Endothelial cell of umbilical vein (primary cell): ENCODE measurements around the gene GALNT3. TPM values are rescaled to one million over a fixed set of nuclear protein-coding genes. Genes with fewer than 3 reads are reported as not detected.

Experiments
- Bru-seq: library from RNA; stranded (reverse); fragments of 400-500 nt; gene quantifications from one replicate; lab custom pipeline; 2021; lab: Mats Ljungman, UMichigan
- BruChase-seq, 2 experiments: library from RNA; stranded (reverse); fragments of 400-500 nt; gene quantifications; one replicate each; lab custom pipeline; 2021; lab: Mats Ljungman, UMichigan
- BruUV-seq: library from RNA; stranded (reverse); fragments of 400-500 nt; replicated peaks from 2 replicates; lab custom pipeline; 2021; lab: Mats Ljungman, UMichigan
- CTCF ChIA-PET: fragments of 300-600, 350-600 bp; sonication (Branson Sonifier 250); formaldehyde crosslinking; loops from one replicate; lab custom pipeline; 2021; ENCODE audit warnings: antibody characterized with exemption, inconsistent platforms; lab: Charles Lee
- POLR2A ChIA-PET: fragments of 300-600, 350-600 bp; sonication (Branson Sonifier 250); formaldehyde crosslinking; loops from one replicate; lab custom pipeline; 2021; ENCODE audit warnings: antibody characterized with exemption, inconsistent platforms; lab: Charles Lee
- DNase-seq: peaks from one replicate; pipeline ENCODE4 v3.0.0-alpha.2; 2011; ENCODE audit warnings: low read depth, low spot score
- FAIRE-seq: peaks from 2 replicates; lab custom pipeline; 2011; peaks lifted over from hg19 to GRCh38; lab: Jason Lieb, UNC
- H2AFZ ChIP-seq: 2 replicates; pipeline ENCODE4 v1.6.0; 2012; ENCODE audit warnings: low read depth, low read length, control low read depth, inconsistent platforms
- H3K27ac ChIP-seq: 2 replicates; pipeline ENCODE4 v1.5.1; 2011; ENCODE audit warnings: low read depth, mild to moderate bottlenecking, control low read depth, low read length, moderate library complexity; ENCODE audit not compliant: insufficient read depth
- H3K27me3 ChIP-seq, 2 experiments: 2 replicates each; pipeline versions ENCODE4 v1.6.0 to v1.6.1; 2011; ENCODE audit warnings: low read length in 2 of 2, mixed read lengths in 1 of 2; ENCODE audit not compliant: control insufficient read depth in 2 of 2, insufficient read depth in 2 of 2
- H3K36me3 ChIP-seq, 2 experiments: 2 replicates in 1 of 2; 3 replicates in 1 of 2; pipeline ENCODE4 v1.5.1; 2011; ENCODE audit warnings: low read length in 2 of 2, mild to moderate bottlenecking in 1 of 2, moderate library complexity in 1 of 2; ENCODE audit not compliant: control insufficient read depth in 2 of 2, insufficient read depth in 2 of 2; ENCODE audit errors: extremely low read depth in 1 of 2
- H3K4me1 ChIP-seq: 3 replicates; pipeline ENCODE4 v1.5.1; 2011; ENCODE audit warnings: mild to moderate bottlenecking, low read length; ENCODE audit not compliant: control insufficient read depth, insufficient read depth; ENCODE audit errors: extremely low read depth
- H3K4me2 ChIP-seq: 2 replicates; pipeline ENCODE4 v1.6.1; 2011; ENCODE audit warnings: low read length, control low read depth, mixed read lengths; ENCODE audit not compliant: insufficient read depth
- H3K4me3 ChIP-seq, 3 experiments: fragments of 200-600 bp in 1 of 3; sonication (generic), shearing (Covaris generic) in 1 of 3; replicated peaks in 1 of 3; 2 replicates each; pipeline ENCODE4 v1.5.1; 2011 to 2016; ENCODE audit warnings: control low read depth in 3 of 3, low read length in 3 of 3, mild to moderate bottlenecking in 2 of 3, inconsistent platforms in 1 of 3, low read depth in 1 of 3, moderate library complexity in 1 of 3; ENCODE audit not compliant: insufficient read depth in 1 of 3
- H3K79me2 ChIP-seq: 2 replicates; pipeline ENCODE4 v1.6.0; 2012; ENCODE audit warnings: low read length, inconsistent platforms; ENCODE audit not compliant: control insufficient read depth, insufficient read depth
- H3K9ac ChIP-seq: replicated peaks from 2 replicates; pipeline ENCODE3; 2011; ENCODE audit warnings: low read length, control low read depth; ENCODE audit not compliant: insufficient read depth; ENCODE audit errors: extremely low read depth
- H3K9me1 ChIP-seq: replicated peaks from 3 replicates; pipeline ENCODE4 v1.6.0; 2011; ENCODE audit warnings: mild to moderate bottlenecking, low read length; ENCODE audit not compliant: control insufficient read depth, insufficient read depth; ENCODE audit errors: extremely low read depth
- H3K9me3 ChIP-seq: replicated peaks from 2 replicates; pipeline ENCODE4 v1.5.1; 2012; ENCODE audit warnings: low read length, inconsistent platforms; ENCODE audit not compliant: control insufficient read depth, insufficient read depth
- H4K20me1 ChIP-seq: replicated peaks from 2 replicates; pipeline ENCODE3; 2011; ENCODE audit warnings: mild to moderate bottlenecking, low read length; ENCODE audit not compliant: control insufficient read depth, insufficient read depth; ENCODE audit errors: extremely low read depth
- EZH2 ChIP-seq: IDR thresholded peaks from 2 replicates; pipeline ENCODE4 v1.6.1; 2012; ENCODE audit warnings: borderline replicate concordance, low read depth, mild to moderate bottlenecking, moderate library complexity, low read length, inconsistent platforms; ENCODE audit not compliant: severe bottlenecking
- MYC ChIP-seq: IDR thresholded peaks from one replicate; pipeline ENCODE4 v1.6.1; 2011; ENCODE audit warnings: mild to moderate bottlenecking, low read depth, low read length
- dilution Hi-C: fragments of 300-500 bp; cut with MboI; formaldehyde crosslinking; loops from one replicate; pipeline ENCODE4 v1.15.0; 2019; ENCODE audit warnings: low sequenced_read_pairs; ENCODE audit not compliant: extremely low pct_ligation_motif_present
- intact Hi-C: fragments of 100-400 bp; cut with micrococcal nuclease; formaldehyde crosslinking; loops from one replicate; pipeline ENCODE4 v1.10.0; 2022
- long read RNA-seq: library from polyadenylated mRNA; stranded (forward); transcript quantifications from one replicate; pipeline ENCODE4 v2.0.0, GENCODE V29; 2021
- polyA minus RNA-seq, 3 experiments: library from RNA; depleted of rRNA, polyadenylated mRNA; stranded (reverse); fragments of >200 nt; gene quantifications; 1 replicate in 1 of 3; 2 replicates in 2 of 3; pipeline ENCODE4 v1.2.3, GENCODE V29; 2011
- polyA plus RNA-seq, 4 experiments: library from polyadenylated mRNA; depleted of rRNA in 3 of 4; stranded (reverse) in 3 of 4; unstranded in 1 of 4; fragments of >200 nt; gene quantifications; 2 replicates each; pipeline versions ENCODE4 v1.2.1 to v1.2.3, GENCODE V29; 2011 to 2012; ENCODE audit warnings: missing spikeins in 1 of 4
- total RNA-seq: library from RNA; stranded (reverse); gene quantifications from 2 replicates; pipeline ENCODE4 v1.2.3, GENCODE V29; 2021
- TF ChIP-seq, protein P1 (sequence below): IDR thresholded peaks from 2 replicates; pipeline ENCODE4 v1.6.1; 2011; ENCODE audit not compliant: insufficient read depth, insufficient read length
- TF ChIP-seq, protein P2 (sequence below), 2 donors: IDR thresholded peaks; 1 replicate in 1 of 2; 2 replicates in 1 of 2; pipeline ENCODE4 v1.5.1; 2011; ENCODE audit warnings: low read length in 2 of 2, mild to moderate bottlenecking in 2 of 2, moderate library complexity in 2 of 2, control low read depth in 1 of 2, inconsistent platforms in 1 of 2, low read depth in 1 of 2; ENCODE audit not compliant: insufficient read depth in 1 of 2; ENCODE audit errors: extremely low read depth in 1 of 2

Gene GALNT3
- 0.82 and 0.85 TPM in 2 replicates for total RNA-seq
- polyA plus RNA-seq, result 0.07 and 0.25 TPM in 2 replicates
- 0.04 TPM in 1 of 2 replicates, not detected in the other for polyA plus RNA-seq (2011; cell fraction: cytosol; rRNA removed)
- 1.3 and 1.9 TPM in 2 replicates for polyA plus RNA-seq (2011; cell fraction: nucleus; rRNA removed)
- 0.22 and 0.41 TPM in 2 replicates for polyA plus RNA-seq (2012)
- 0.61 and 0.85 TPM in 2 replicates for polyA minus RNA-seq
- polyA minus RNA-seq (2011; cell fraction: cytosol; rRNA and poly(A)+ RNA removed), result not detected
- polyA minus RNA-seq (2011; cell fraction: nucleus; rRNA and poly(A)+ RNA removed), result 0.24 and 1.3 TPM in 2 replicates
- percentile 27 among the genes with signal in this experiment for Bru-seq, nascent RNA
- BruChase-seq, experiment 1, labeled RNA remaining after a 6-hour chase, result percentile 36 among the genes with signal in this experiment
- percentile 21 among the genes with signal in this experiment for BruChase-seq, experiment 2, labeled RNA remaining after a 2-hour chase
- long read RNA-seq, result 0 reads

DNA sequence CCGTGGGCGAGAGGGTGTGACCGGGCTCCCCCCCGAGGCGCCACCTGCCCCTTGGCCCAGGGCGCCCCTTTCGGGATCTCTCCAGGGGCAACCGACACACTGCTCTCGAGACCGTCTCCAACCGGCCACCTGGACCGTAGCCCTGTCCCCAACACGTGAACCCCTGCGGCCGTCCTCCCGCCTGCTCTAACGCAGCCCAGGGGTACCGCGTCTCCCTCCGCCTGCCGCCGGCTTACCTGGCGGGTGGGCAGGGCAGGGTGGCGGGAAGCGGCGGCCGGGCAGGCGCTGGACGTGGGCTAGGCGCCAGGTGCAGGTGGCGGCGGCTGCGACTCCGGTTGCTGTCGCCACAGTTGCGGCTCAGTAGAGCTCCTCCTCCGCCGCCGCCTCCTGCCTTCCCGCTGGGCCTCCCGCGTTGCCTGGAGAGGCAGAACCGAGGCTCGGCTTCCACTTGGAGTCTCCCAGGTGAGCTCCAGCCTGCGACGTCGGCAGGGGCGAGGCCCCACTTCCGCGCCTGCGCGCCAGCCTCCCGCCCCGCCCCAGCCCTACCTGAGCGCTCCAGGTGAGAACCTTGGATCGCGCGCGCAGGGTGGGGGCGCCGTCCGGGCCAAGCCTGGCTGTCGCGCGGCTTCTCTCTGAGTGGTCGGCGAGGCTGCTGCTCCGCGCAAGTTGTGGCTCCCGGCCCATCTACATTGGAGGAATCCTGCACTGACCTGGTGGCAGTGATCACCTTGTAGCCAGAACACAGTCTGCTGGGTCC is at the start of gene GALNT3:
GALNT3 (minus strand) TSS at position 469 of the 757 bp plus-strand sequence. CDS start 23,547 bp downstream, outside the sequence.
- no peaks in the 10 kb centered on the region for H3K9me3 ChIP-seq
- H3K9ac ChIP-seq, result no peak within 1 kb of the TSS
- no TSS peak for BruUV-seq
- H3K79me2 ChIP-seq, result no peaks in the 10 kb centered on the region
- intact Hi-C loops, result no loop called here
- H4K20me1 ChIP-seq, result no peaks in the 10 kb centered on the region
- dilution Hi-C loops, result no loop called here
- no peak for FAIRE-seq
- DNase-seq, result no peak
- TF ChIP-seq, protein P1, sequence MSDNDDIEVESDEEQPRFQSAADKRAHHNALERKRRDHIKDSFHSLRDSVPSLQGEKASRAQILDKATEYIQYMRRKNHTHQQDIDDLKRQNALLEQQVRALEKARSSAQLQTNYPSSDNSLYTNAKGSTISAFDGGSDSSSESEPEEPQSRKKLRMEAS, result no peak
- TF ChIP-seq, protein P2, sequence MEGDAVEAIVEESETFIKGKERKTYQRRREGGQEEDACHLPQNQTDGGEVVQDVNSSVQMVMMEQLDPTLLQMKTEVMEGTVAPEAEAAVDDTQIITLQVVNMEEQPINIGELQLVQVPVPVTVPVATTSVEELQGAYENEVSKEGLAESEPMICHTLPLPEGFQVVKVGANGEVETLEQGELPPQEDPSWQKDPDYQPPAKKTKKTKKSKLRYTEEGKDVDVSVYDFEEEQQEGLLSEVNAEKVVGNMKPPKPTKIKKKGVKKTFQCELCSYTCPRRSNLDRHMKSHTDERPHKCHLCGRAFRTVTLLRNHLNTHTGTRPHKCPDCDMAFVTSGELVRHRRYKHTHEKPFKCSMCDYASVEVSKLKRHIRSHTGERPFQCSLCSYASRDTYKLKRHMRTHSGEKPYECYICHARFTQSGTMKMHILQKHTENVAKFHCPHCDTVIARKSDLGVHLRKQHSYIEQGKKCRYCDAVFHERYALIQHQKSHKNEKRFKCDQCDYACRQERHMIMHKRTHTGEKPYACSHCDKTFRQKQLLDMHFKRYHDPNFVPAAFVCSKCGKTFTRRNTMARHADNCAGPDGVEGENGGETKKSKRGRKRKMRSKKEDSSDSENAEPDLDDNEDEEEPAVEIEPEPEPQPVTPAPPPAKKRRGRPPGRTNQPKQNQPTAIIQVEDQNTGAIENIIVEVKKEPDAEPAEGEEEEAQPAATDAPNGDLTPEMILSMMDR (IDR thresholded peaks at IDR 0.05; ENCODE audit: extremely low read depth in 1 of 2, insufficient read depth in 1 of 2, low read depth in 1 of 2, low read length in 2 of 2), result no peak
- TF ChIP-seq EZH2 (peak; percentile 86), MYC (no peak)
- peak within 1 kb of the TSS; percentile 5 for H2AFZ ChIP-seq
- ChIA-PET POLR2A (no interaction called here), CTCF (interaction anchor here (0.9 to 1.1 kb wide), 2 partner anchors 334 to 500 kb away, joined by 3 read pairs; partner anchors contain the start of gene SCN1A)
- peaks cover 12% of the 10 kb centered on the region for H3K4me1 ChIP-seq
- peaks cover 23 to 49% of the 10 kb centered on the region in 2 experiments for H3K27me3 ChIP-seq
- H3K9me1 ChIP-seq, result no peaks in the 10 kb centered on the region
- H3K27ac ChIP-seq, result no peak within 1 kb of the TSS
- H3K4me3 ChIP-seq, result peak within 1 kb of the TSS in 1 of 3 experiments; percentile 21
- H3K4me2 ChIP-seq, result peak within 1 kb of the TSS; percentile 47
- H3K36me3 ChIP-seq, result no peaks in the 10 kb centered on the region
